WERI-Rb-1 (cell line): Measurements from ENCODE around the gene STPG2.

Experiments used
- DNase-seq: peaks from one replicate; pipeline ENCODE4 v3.0.0-alpha.2; 2020
- H3K27ac ChIP-seq: fragments of 250-450 bp; sonication (Bioruptor Pico); 2 replicates; pipeline ENCODE4 v1.5.1; 2020; ENCODE audit warnings: mild to moderate bottlenecking, moderate library complexity
- H3K27me3 ChIP-seq: fragments of 250-450 bp; sonication (Bioruptor Pico); 2 replicates; pipeline ENCODE4 v1.5.1; 2021; ENCODE audit warnings: mild to moderate bottlenecking, low read depth, moderate library complexity; ENCODE audit not compliant: insufficient read depth, severe bottlenecking
- H3K36me3 ChIP-seq: fragments of 250-450 bp; sonication (Bioruptor Pico); 2 replicates; pipeline ENCODE4 v1.5.1; 2020; ENCODE audit warnings: mild to moderate bottlenecking, moderate library complexity
- H3K4me3 ChIP-seq: 2 replicates; pipeline ENCODE4 v1.5.1; 2011; ENCODE audit warnings: low read depth, mild to moderate bottlenecking, control low read depth, low read length
- H3K9me3 ChIP-seq: fragments of 250-450 bp; sonication (Bioruptor Pico); 2 replicates; pipeline ENCODE4 v1.5.1; 2021; ENCODE audit warnings: mild to moderate bottlenecking, moderate library complexity; ENCODE audit not compliant: severe bottlenecking
- CTCF ChIP-seq: IDR thresholded peaks from 2 replicates; pipeline ENCODE4 v1.5.1; 2011; ENCODE audit warnings: low read depth, mild to moderate bottlenecking, control low read depth, inconsistent platforms, low read length

Gene STPG2

GRCh38 chr4:98093662-98094061 is 49.6 kb downstream of the STPG2 start:
- no peaks in the 10 kb centered on the region for H3K9me3 ChIP-seq
- no peak overlapping the region for H3K4me3 ChIP-seq
- no peak for TF ChIP-seq CTCF
- H3K27ac ChIP-seq = no peak overlapping the region
- no peaks in the 10 kb centered on the region for H3K27me3 ChIP-seq
- DNase-seq = no peak
- no peaks in the 10 kb centered on the region for H3K36me3 ChIP-seq

GRCh38 chr4:98092833-98093439 is 50.3 kb downstream of the STPG2 start:
- no peak overlapping the region for H3K4me3 ChIP-seq
- H3K27me3 ChIP-seq = no peaks in the 10 kb centered on the region
- peak; percentile 35; the same call in 1 of the 2 replicates for TF ChIP-seq CTCF
- DNase-seq = no peak
- H3K36me3 ChIP-seq = no peaks in the 10 kb centered on the region
- no peaks in the 10 kb centered on the region for H3K9me3 ChIP-seq
- no peak overlapping the region for H3K27ac ChIP-seq

GRCh38 chr4:98081936-98082335 is 61.3 kb downstream of the STPG2 start:
- H3K9me3 ChIP-seq = no peaks in the 10 kb centered on the region

GRCh38 chr4:98068495-98068894 is 74.8 kb downstream of the STPG2 start:
- Histone ChIP-seq H3K36me3 (no peaks in the 10 kb centered on the region), H3K27me3 (no peaks in the 10 kb centered on the region), H3K4me3 (no peak overlapping the region), H3K9me3 (no peaks in the 10 kb centered on the region), H3K27ac (no peak overlapping the region)
- TF ChIP-seq CTCF = no peak
- no peak for DNase-seq

More at GRCh38 chr4:98081936-98082335, 61.3 kb downstream of the STPG2 start:
- Histone ChIP-seq H3K27me3 (no peaks in the 10 kb centered on the region), H3K4me3 (no peak overlapping the region), H3K36me3 (no peaks in the 10 kb centered on the region), H3K27ac (no peak overlapping the region)
- no peak for DNase-seq
- TF ChIP-seq CTCF = no peak

GRCh38 chr4:98055800-98056501 is 87.3 kb downstream of the STPG2 start:
- peak; percentile 40 for TF ChIP-seq CTCF
- H3K4me3 ChIP-seq = no peak overlapping the region
- no peaks in the 10 kb centered on the region for H3K36me3 ChIP-seq

More at GRCh38 chr4:98055800-98056501, 87.3 kb downstream of the STPG2 start:
- DNase-seq = no peak
- Histone ChIP-seq H3K27me3 (no peaks in the 10 kb centered on the region), H3K9me3 (no peaks in the 10 kb centered on the region), H3K27ac (no peak overlapping the region)
